Astrocyte of the spinal cord (primary cell): ENCODE measurements around the gene ERBB3.

Experiments
- DNase-seq: peaks from one replicate; pipeline ENCODE4 v3.0.0; 2011; ENCODE audit warnings: low read depth, low spot score
- H3K4me3 ChIP-seq: 2 replicates; pipeline ENCODE4 v1.5.1; 2011; ENCODE audit warnings: low read depth, mild to moderate bottlenecking, low read length, moderate library complexity
- in situ Hi-C: cut with HindIII; loops from 2 replicates; pipeline ENCODE4 v1.10.0; 2017; ENCODE audit warnings: low sequenced_read_pairs
- TF ChIP-seq, protein P1 (sequence below): IDR thresholded peaks from 2 replicates; pipeline ENCODE4 v1.5.1; 2012; ENCODE audit warnings: low read depth, mild to moderate bottlenecking, low read length, inconsistent platforms

The ERBB3 gene

DNA sequence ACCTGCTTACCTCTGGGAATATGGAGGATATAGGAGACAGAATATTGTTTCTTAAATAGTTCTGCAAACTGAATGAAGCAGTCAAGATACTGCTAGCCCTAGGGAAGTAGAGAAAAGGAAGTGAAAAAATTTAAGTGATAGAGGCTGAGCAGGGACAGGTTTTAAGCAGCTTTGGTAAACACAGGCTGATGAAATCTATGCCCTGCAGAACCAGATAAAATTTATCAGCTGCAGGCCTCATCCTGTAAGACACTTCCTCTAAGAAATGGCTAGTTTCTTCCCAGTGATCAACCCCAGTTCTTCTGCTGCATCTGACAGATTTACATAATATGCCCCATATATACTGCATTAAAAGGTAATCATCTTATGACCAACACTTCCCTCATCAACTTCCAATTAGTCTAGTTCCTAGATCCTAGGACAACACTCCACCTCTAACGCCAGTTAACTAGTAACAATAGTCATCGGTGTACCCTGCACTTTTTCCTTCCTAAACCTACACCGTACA is 46.8 kb downstream of the ERBB3 start:
- TF ChIP-seq, protein P1, sequence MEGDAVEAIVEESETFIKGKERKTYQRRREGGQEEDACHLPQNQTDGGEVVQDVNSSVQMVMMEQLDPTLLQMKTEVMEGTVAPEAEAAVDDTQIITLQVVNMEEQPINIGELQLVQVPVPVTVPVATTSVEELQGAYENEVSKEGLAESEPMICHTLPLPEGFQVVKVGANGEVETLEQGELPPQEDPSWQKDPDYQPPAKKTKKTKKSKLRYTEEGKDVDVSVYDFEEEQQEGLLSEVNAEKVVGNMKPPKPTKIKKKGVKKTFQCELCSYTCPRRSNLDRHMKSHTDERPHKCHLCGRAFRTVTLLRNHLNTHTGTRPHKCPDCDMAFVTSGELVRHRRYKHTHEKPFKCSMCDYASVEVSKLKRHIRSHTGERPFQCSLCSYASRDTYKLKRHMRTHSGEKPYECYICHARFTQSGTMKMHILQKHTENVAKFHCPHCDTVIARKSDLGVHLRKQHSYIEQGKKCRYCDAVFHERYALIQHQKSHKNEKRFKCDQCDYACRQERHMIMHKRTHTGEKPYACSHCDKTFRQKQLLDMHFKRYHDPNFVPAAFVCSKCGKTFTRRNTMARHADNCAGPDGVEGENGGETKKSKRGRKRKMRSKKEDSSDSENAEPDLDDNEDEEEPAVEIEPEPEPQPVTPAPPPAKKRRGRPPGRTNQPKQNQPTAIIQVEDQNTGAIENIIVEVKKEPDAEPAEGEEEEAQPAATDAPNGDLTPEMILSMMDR, result no peak
- in situ Hi-C loops, result no loop called here
- no peak overlapping the region for H3K4me3 ChIP-seq
- no peak for DNase-seq

DNA sequence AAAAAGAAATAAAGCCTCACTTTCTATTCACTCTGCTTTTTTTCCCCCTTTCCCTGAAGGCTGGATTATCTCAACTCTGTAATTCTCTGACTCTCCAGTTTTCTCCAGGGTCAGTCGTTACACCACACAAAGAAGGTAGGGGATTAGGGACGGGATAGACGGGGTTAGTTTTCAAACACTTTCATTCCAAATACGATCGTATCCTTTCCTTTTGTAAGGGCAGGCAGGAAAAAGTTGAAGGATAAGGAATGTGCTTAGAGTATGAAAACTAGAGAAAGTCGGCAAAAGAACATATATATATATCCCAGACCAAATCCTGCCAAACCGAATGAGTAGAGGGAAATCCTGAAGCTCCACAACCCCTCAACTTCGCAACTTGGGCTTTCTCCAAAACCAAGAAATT is 47.5 kb downstream of the ERBB3 start:
- in situ Hi-C loops, result no loop called here
- DNase-seq, result no peak
- peak overlapping the region; percentile 93 for H3K4me3 ChIP-seq
- TF ChIP-seq, protein P1, result no peak

- in situ Hi-C loops, result no loop called here
- peak; percentile 100 for DNase-seq
- TF ChIP-seq, protein P1, result no peak
- peak within 1 kb of the TSS; percentile 93 for H3K4me3 ChIP-seq
Observed at GRCh38 chr12:56127888-56128669, 48.1 kb downstream of the ERBB3 start, which contains the start of gene ESYT1. ESYT1 (plus strand) TSS chr12:56128267; CDS start chr12:56128320, 53 bp downstream.

DNA sequence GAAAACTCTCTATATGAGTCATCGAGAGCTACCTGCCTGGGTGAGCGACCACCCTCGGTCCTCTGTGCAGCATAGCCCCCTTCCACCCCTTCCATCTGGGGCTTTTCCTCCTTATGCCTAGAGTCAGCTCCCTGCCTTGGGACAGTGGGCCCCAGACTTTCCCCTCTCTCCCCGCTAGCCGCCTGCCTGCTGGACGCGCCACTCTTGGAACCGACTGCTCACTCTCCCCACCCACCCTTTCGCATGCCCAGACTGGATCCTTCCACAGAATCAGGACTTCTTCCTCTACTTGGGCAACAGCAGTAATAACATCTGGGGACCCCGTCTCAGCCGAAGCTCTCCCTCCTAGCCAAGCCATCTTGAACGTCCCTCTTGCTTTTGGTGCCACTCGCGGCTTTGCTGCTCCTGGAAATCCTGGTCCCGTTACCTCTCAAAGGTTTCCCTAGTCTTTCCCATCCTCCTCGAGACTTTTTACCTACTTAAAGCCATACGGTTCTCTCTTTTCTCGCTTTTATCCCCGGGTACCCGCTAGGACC is 48.8 kb downstream of the ERBB3 start:
- DNase-seq, result no peak
- TF ChIP-seq, protein P1, result no peak
- in situ Hi-C loops, result no loop called here
- H3K4me3 ChIP-seq, result peak overlapping the region; percentile 93

- TF ChIP-seq, protein P1, result no peak
- peak overlapping the region; percentile 93 for H3K4me3 ChIP-seq
- in situ Hi-C loops, result no loop called here
- DNase-seq, result peak; percentile 35
Observed at GRCh38 chr12:56129206-56129941, 49.4 kb downstream of the ERBB3 start.

DNA sequence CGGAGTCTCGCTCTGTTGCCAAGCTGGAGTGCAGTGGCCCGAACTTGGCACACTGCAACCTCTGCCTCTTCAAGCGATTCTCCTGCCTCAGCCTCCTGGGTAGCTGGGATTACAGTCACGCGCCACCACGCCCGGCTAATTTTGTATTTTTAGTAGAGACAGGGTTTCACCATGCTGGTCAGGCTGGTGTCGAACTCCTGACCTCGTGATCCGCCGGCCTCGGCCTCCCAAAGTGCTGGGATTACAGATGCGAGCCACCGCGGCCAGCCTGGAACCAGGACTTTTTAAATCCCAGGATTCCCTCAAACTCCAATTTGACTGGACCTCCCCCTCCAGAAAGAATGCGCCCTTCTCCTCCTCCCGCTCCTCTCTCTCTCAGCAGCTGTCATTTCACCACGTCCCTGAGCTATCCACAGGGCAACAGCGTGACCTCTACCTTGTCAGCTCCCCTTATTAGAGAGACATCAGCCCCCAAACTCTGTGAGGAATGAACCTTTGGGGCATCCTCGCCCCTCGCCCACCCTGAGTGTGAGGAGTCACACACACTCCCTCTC is 50.1 kb downstream of the ERBB3 start:
- DNase-seq, result no peak
- TF ChIP-seq, protein P1, result no peak
- in situ Hi-C loops, result no loop called here
- peak overlapping the region; percentile 93 for H3K4me3 ChIP-seq
